ENCODE measurements around the gene ZNF862. TPM values are rescaled to one million over a fixed set of nuclear protein-coding genes. Genes with fewer than 3 reads are reported as not detected.

The ZNF862 gene
- total and polyA plus RNA-seq, 7 donors, result 1.4 to 7.8 (median 5.3) TPM

GRCh38 chr7:149811831-149812490 is 26.2 kb upstream of the ZNF862 start:
- no peak overlapping the region for H3K27ac ChIP-seq
- ATAC-seq, result no peak
- DNase-seq, result no peak
- peaks cover 0 to 2% (median 0%) of the 10 kb centered on the region in 3 donors for H3K27me3 ChIP-seq (ENCODE audit: insufficient read depth in 3 of 3, low read length in 2 of 3)
- no peak overlapping the region for H3K4me3 ChIP-seq
- intact Hi-C loops (cut with DNase I), result no loop called here
- 82 to 90% (median 84%) methylated on average over 16 of the region's 16 CpGs for WGBS, 3 donors
- no peaks in the 10 kb centered on the region for H3K36me3 ChIP-seq (ENCODE audit: insufficient read depth in 1 of 2, low read depth in 1 of 2)
- no peak for TF ChIP-seq CTCF (IDR thresholded peaks at IDR 0.05)
- H3K4me1 ChIP-seq, result no peaks in the 10 kb centered on the region
- H3K9me3 ChIP-seq, result no peaks in the 10 kb centered on the region

GRCh38 chr7:149813254-149814035 is 24.7 kb upstream of the ZNF862 start:
- H3K27me3 ChIP-seq (ENCODE audit: insufficient read depth in 3 of 3, low read length in 2 of 3), result peaks cover 0 to 2% (median 0%) of the 10 kb centered on the region in 3 donors
- no peaks in the 10 kb centered on the region for H3K9me3 ChIP-seq
- intact Hi-C loops (cut with DNase I), result no loop called here
- WGBS, 3 donors, result 83 to 85% (median 85%) methylated on average over 27 to 28 of the region's 28 CpGs
- no peak for TF ChIP-seq CTCF (IDR thresholded peaks at IDR 0.05)
- DNase-seq (no peak), ATAC-seq (no peak)
- no peak overlapping the region for H3K27ac ChIP-seq
- H3K36me3 ChIP-seq (ENCODE audit: insufficient read depth in 1 of 2, low read depth in 1 of 2), result no peaks in the 10 kb centered on the region
- no peaks in the 10 kb centered on the region for H3K4me1 ChIP-seq
- H3K4me3 ChIP-seq, result no peak overlapping the region

GRCh38 chr7:149814494-149814893 is 23.7 kb upstream of the ZNF862 start:
- intact Hi-C loops (cut with DNase I), result no loop called here
- H3K4me1 ChIP-seq, result no peaks in the 10 kb centered on the region
- 69 to 77% (median 70%) methylated on average over 14 to 15 of the region's 15 CpGs for WGBS, 3 donors
- no peak overlapping the region for H3K27ac ChIP-seq
- DNase-seq, result no peak
- TF ChIP-seq CTCF (IDR thresholded peaks at IDR 0.05), result no peak
- no peaks in the 10 kb centered on the region for H3K36me3 ChIP-seq (ENCODE audit: insufficient read depth in 1 of 2, low read depth in 1 of 2)
- H3K27me3 ChIP-seq (ENCODE audit: insufficient read depth in 3 of 3, low read length in 2 of 3), result no peaks in the 10 kb centered on the region
- ATAC-seq, result no peak
- H3K9me3 ChIP-seq, result no peaks in the 10 kb centered on the region
- no peak overlapping the region for H3K4me3 ChIP-seq

- Histone ChIP-seq H3K36me3 (ENCODE audit: insufficient read depth in 1 of 2, low read depth in 1 of 2) (no peaks in the 10 kb centered on the region), H3K27ac (no peak overlapping the region), H3K27me3 (ENCODE audit: insufficient read depth in 3 of 3, low read length in 2 of 3) (no peaks in the 10 kb centered on the region), H3K4me3 (no peak overlapping the region), H3K4me1 (no peaks in the 10 kb centered on the region), H3K9me3 (no peaks in the 10 kb centered on the region)
- intact Hi-C loops (cut with DNase I), result no loop called here
- no peak for TF ChIP-seq CTCF (IDR thresholded peaks at IDR 0.05)
- DNase-seq (no peak), ATAC-seq (no peak)
- 80 to 85% (median 84%) methylated on average over 12 of the region's 12 CpGs for WGBS, 3 donors
Measured at GRCh38 chr7:149815121-149815520, 23.1 kb upstream of the ZNF862 start.

All from psoas muscle (tissue), 8 donors.